HG02884 (cell line): ENCODE results near the gene LRP8.

Experiments used
- ATAC-seq: cut with Tn5 transposase; IDR thresholded peaks from one replicate; pipeline ENCODE4 v1.9.1; 2021; ENCODE audit warnings: mild to moderate bottlenecking, moderate library complexity; ENCODE audit not compliant: unreplicated experiment

The LRP8 gene

GRCh38 chr1:53328009-53328461 is at the start of gene LRP8:
Gene LRP8 (minus strand): TSS chr1:53328070. CDS start chr1:53327912, 158 bp downstream.
- peak; percentile 31 for ATAC-seq

GRCh38 chr1:53377438-53377841 is 49.6 kb upstream of the LRP8 start:
- no peak for ATAC-seq

GRCh38 chr1:53376742-53377437 is 49.0 kb upstream of the LRP8 start:
- no peak for ATAC-seq

- ATAC-seq: no peak
Observed at GRCh38 chr1:53376041-53376461, 48.2 kb upstream of the LRP8 start.

GRCh38 chr1:53375440-53375839 is 47.6 kb upstream of the LRP8 start:
- ATAC-seq: no peak

DNA sequence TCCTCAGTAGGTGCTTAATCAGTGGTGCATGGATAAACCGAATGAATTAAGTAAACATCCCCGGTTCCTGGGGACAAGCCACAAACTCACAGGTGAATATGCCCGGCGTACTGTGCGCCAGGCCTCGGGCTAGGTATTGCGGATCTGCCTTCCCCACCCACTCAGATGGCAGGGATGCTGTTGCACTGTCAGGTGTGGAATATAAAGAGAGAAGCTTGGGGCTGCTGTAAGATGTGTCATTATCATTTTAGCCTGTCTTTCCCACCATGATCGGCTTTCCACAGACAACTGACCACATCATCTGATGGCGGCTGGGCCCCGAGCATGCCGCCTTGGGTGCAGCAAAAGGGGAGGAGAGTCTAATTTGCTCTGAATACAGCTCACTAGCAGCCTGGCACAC is 45.4 kb upstream of the LRP8 start:
- ATAC-seq: no peak

DNA sequence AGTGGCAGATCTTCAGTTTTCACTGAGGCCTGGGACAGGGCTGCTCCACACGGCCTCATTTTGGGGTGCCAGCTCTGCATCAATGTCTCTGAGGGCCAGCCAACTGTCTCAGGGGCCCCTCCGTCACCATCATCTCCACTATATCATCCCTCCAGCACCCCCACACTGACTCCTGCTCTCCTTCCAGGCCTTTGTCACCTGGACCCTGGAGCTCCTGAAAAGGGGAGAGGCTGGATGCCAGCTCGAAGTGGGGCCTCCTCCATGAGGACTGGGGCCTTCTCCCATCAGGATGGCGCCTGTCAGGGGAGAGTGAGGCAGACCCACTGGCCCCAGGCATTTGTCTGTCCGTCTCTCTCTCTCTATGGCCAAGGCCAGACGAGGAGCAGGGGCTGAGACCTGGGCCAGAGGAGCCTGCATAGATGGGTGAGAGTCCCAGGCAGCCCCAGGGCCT is 44.7 kb upstream of the LRP8 start:
- ATAC-seq: no peak

DNA sequence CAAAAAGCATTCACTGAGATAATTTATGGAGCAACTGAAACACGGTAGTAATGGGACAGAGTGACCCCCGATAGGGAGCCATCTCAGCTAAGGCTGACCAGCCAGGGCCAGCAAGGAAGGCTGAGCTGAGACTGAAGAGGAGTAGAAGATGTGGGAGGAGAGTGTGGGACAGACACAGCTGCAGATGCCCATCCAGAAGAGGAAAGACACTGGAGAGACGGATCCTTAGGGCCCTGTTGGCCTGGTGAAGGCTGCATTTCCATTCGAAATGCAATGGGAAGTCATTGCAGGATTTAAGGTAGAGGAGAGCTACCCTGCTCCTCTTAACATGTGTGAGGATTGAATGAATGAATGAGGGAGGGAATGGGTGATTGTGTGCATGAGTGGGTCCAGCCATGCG is 44.0 kb upstream of the LRP8 start:
- ATAC-seq: no peak

GRCh38 chr1:53371121-53371666 is 43.3 kb upstream of the LRP8 start:
- no peak for ATAC-seq

DNA sequence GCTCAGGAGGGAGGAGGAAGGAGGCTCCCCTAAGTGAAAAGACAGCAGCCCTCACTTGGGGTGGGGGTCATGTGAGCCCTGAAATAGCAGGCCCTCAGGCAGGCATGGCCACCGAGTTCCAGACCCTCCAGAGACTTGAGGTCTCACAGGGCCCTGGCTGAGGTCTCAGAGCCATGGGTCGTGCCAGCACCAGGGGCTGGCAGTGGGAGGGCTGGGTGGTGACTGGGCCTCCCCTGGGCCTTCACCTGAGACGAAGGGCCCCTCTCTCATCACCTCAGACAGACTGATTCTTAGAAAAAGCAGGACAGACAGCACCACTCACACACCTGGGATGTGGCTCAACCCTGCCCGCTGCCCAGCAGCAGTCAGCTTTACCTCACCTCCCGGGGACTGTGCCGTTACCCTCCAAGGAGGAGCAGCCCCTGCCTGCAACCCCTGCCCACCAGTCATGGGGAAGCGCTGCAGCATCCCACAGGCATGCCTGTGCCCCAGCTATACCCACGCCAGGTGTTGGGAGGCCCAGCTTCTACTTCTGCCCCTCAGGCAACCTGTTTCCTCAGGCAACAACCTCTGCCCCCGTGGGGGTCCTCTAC is 42.6 kb upstream of the LRP8 start:
- ATAC-seq: no peak

DNA sequence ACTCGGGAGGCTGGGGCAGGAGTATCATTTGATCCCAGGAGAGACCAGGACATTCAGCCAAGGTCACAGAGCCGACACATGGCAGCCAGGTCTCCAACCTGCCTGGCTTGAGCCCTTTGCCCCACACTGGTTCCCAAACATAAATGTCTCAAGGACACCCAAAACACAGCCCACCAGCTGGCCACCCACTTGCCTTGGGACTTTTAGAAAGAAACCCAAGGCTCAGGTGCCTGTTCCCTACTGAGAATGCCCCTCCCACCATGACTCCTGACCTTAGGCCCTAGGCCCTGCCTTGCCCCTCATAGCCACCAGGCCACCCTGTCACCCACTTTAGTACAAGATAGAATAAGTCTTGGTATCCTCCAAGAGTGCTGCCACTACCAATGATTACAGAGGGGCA is 41.9 kb upstream of the LRP8 start:
- no peak for ATAC-seq

GRCh38 chr1:53369034-53369750 is 41.3 kb upstream of the LRP8 start:
- no peak for ATAC-seq

- ATAC-seq: no peak
Observed at GRCh38 chr1:53368314-53369033, 40.6 kb upstream of the LRP8 start.

- peak; percentile 91 for ATAC-seq
Observed at GRCh38 chr1:53367503-53368313, 39.8 kb upstream of the LRP8 start.

DNA sequence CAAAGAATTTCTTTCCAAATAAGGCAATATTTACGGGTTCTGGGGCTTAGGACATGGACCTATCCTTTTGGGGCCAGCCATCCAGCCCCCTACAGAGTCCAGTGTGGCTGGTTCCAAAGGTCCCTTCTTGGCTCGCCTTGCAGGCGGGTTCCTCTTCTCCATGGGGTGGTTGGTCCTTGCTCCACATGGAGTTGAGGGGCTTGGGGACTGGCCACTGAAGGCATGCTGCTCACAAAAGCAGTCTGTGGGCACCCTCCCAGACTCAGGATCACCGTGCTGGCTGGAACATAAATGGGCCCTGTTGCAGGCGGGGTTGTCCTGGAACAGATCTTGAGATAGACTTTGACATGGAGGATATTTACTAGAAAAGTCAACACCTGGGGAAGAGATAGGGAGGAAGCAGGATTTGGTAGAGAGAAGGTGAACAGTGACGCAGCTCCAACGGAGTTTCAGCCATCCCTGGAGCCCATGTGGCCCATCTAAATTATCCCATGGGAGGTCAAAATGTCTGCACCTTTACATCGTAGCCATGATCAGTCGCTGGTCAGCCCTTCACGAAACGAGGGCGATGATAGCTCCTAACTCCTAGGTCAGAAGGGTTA is 39.1 kb upstream of the LRP8 start:
- ATAC-seq: no peak

DNA sequence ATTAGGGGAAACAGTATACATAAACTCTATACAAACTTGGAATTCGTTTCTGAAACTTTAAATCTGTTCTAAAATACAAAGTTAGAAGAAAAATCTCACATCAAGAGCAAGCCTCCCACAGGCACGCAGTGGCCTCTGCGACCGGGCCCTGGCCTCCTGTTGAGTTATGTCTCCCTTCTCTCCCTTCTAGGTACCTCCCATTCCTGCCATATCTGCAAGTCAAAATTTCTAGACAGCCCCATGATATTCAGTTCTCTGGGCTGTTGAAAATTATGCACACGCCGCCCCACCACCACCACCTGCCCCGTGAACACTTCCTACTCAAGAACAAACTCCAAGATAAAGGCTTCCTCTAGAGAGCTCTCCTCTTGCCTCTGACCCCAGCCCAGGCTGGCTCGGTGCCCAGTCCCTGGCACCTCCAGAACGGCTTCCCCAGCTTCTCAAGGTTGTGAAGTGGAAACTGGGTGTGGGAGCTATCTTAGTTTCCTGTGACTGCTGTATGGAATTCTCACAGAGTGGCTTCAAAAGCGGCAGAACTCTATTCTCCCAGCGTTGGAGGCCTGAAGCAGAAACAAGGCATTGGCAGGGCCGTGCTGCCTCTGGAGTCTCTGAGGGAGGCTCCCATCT is 37.7 kb upstream of the LRP8 start:
- no peak for ATAC-seq

- no peak for ATAC-seq
Observed at GRCh38 chr1:53362851-53363642, 35.2 kb upstream of the LRP8 start.

DNA sequence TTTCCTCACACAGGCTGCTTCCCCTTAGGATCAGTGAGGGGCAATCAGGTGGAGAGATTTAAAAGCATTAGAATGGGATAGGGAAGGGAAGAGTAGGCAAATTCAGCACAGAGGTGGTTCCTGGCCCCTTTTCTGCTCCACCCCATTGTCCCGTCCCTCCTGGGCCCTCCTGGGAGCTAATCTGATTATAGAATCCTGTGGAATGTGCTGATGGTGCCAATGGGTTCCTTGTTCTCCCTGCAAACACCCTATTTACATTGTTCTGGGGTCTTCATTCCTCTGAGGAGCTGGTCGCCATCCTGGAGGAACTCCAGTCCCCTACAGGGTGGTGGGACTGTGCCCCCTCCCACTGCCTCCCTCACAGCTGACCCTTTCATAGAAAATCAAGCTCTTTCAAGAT is 34.4 kb upstream of the LRP8 start:
- no peak for ATAC-seq
